Fibroblast of lung (primary cell): ENCODE results near the gene SUSD1.

Experiments used
- EZH2 ChIP-seq: IDR thresholded peaks from 2 replicates; pipeline ENCODE4 v1.5.1; 2012; ENCODE audit warnings: low read length, control low read depth, mild to moderate bottlenecking; ENCODE audit errors: missing control alignments
- TF ChIP-seq, protein P1 (sequence below), 2 donors: IDR thresholded peaks in 1 of 2; conservative IDR thresholded peaks in 1 of 2; 1 replicate in 1 of 2; 2 replicates in 1 of 2; pipeline ENCODE4 v1.5.1; 2011 to 2012; ENCODE audit warnings: low read length in 2 of 2, control low read depth in 1 of 2, inconsistent platforms in 1 of 2, low read depth in 1 of 2, mild to moderate bottlenecking in 1 of 2

DNA sequence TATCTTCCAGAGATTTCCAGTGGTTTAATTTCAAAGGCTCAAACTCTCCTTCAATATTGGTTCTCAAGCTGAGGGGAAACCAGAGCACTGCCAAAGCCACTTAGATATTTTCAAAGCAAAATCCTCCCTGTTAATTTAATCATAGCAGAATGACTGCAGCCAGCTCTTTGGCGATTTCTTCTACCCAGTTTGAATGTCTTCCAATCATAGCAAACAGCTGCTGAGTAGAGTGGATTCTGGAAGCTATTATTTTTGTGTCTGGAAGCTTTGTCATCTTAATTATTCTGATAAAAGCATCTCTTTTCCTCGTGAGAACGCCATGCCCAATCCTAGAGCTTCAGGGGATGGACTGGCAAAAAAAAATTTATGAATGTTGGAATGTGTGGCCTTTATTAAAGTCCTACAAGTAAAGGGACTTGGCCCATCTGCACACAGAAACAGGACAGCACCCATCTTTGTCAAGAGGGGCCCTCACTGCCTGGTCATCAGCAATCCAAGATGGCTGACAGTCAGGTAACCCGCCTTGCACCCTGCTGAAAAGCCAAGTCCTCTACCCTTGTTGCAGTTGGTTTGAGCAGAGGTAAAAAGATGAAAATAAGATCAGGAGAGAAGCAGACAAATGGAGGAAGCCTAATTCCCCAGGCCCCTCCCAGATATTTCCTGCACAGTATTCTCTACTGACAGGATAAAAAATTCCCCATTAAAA lies 125.1 kb downstream of the SUSD1 start:
- TF ChIP-seq EZH2 = no peak
- TF ChIP-seq, protein P1, sequence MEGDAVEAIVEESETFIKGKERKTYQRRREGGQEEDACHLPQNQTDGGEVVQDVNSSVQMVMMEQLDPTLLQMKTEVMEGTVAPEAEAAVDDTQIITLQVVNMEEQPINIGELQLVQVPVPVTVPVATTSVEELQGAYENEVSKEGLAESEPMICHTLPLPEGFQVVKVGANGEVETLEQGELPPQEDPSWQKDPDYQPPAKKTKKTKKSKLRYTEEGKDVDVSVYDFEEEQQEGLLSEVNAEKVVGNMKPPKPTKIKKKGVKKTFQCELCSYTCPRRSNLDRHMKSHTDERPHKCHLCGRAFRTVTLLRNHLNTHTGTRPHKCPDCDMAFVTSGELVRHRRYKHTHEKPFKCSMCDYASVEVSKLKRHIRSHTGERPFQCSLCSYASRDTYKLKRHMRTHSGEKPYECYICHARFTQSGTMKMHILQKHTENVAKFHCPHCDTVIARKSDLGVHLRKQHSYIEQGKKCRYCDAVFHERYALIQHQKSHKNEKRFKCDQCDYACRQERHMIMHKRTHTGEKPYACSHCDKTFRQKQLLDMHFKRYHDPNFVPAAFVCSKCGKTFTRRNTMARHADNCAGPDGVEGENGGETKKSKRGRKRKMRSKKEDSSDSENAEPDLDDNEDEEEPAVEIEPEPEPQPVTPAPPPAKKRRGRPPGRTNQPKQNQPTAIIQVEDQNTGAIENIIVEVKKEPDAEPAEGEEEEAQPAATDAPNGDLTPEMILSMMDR (conservative IDR thresholded peaks at IDR 0.05 in 1 of 2, IDR thresholded peaks at IDR 0.05 in 1 of 2; ENCODE audit: low read depth in 1 of 2, low read length in 2 of 2) = no peak
